OCI-LY3 (cell line): ENCODE measurements around the gene ZSCAN1.

ENCODE experiments used
- EZH2phosphoT487 ChIP-seq: fragments of 200-600 bp; shearing (Covaris generic); IDR thresholded peaks from 2 replicates; pipeline ENCODE4 v1.6.1; 2018; ENCODE audit warnings: antibody characterized with exemption, mixed run types, low read depth
- TF ChIP-seq, protein P1 (sequence below): fragments of 200-600, 300-600 bp; sonication (generic); IDR thresholded peaks from 2 replicates; pipeline ENCODE4 v1.5.1; 2014; ENCODE audit warnings: antibody characterized with exemption, low read length, low read depth

- TF ChIP-seq, protein P1, sequence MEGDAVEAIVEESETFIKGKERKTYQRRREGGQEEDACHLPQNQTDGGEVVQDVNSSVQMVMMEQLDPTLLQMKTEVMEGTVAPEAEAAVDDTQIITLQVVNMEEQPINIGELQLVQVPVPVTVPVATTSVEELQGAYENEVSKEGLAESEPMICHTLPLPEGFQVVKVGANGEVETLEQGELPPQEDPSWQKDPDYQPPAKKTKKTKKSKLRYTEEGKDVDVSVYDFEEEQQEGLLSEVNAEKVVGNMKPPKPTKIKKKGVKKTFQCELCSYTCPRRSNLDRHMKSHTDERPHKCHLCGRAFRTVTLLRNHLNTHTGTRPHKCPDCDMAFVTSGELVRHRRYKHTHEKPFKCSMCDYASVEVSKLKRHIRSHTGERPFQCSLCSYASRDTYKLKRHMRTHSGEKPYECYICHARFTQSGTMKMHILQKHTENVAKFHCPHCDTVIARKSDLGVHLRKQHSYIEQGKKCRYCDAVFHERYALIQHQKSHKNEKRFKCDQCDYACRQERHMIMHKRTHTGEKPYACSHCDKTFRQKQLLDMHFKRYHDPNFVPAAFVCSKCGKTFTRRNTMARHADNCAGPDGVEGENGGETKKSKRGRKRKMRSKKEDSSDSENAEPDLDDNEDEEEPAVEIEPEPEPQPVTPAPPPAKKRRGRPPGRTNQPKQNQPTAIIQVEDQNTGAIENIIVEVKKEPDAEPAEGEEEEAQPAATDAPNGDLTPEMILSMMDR: no peak
- no peak for TF ChIP-seq EZH2phosphoT487
Measured at GRCh38 chr19:58044391-58044790, 10.6 kb downstream of the ZSCAN1 start.
